GM12864 (cell line): ENCODE results near the gene PPP1R36.

ENCODE experiments used
- DNase-seq: peaks from one replicate; pipeline ENCODE4 v3.0.0-alpha.2; 2011; ENCODE audit warnings: low read depth
- H3K4me3 ChIP-seq: 2 replicates; pipeline ENCODE4 v1.5.1; 2011; ENCODE audit warnings: mild to moderate bottlenecking, low read depth, low read length, control low read depth
- TF ChIP-seq, protein P1 (sequence below): IDR thresholded peaks from 2 replicates; pipeline ENCODE4 v1.5.1; 2011; ENCODE audit warnings: low read depth, mild to moderate bottlenecking, moderate library complexity, low read length, control low read depth, inconsistent platforms; ENCODE audit errors: missing control alignments

Gene PPP1R36

DNA sequence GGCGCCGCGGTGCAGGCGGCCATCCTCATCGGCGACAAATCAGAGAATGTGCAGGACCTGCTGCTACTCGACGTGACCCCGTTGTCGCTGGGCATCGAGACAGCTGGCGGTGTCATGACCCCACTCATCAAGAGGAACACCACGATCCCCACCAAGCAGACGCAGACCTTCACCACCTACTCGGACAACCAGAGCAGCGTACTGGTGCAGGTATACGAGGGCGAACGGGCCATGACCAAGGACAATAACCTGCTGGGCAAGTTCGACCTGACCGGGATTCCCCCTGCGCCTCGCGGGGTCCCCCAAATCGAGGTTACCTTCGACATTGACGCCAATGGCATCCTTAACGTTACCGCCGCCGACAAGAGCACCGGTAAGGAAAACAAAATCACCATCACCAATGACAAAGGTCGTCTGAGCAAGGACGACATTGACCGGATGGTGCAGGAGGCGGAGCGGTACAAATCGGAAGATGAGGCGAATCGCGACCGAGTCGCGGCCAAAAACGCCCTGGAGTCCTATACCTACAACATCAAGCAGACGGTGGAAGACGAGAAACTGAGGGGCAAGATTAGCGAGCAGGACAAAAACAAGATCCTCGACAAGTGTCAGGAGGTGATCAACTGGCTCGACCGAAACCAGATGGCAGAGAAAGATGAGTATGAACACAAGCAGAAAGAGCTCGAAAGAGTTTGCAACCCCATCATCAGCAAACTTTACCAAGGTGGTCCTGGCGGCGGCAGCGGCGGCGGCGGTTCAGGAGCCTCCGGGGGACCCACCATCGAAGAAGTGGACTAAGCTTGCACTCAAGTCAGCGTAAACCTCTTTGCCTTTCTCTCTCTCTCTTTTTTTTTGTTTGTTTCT is 7.6 kb upstream of the PPP1R36 start:
- TF ChIP-seq, protein P1, sequence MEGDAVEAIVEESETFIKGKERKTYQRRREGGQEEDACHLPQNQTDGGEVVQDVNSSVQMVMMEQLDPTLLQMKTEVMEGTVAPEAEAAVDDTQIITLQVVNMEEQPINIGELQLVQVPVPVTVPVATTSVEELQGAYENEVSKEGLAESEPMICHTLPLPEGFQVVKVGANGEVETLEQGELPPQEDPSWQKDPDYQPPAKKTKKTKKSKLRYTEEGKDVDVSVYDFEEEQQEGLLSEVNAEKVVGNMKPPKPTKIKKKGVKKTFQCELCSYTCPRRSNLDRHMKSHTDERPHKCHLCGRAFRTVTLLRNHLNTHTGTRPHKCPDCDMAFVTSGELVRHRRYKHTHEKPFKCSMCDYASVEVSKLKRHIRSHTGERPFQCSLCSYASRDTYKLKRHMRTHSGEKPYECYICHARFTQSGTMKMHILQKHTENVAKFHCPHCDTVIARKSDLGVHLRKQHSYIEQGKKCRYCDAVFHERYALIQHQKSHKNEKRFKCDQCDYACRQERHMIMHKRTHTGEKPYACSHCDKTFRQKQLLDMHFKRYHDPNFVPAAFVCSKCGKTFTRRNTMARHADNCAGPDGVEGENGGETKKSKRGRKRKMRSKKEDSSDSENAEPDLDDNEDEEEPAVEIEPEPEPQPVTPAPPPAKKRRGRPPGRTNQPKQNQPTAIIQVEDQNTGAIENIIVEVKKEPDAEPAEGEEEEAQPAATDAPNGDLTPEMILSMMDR: no peak
- DNase-seq: no peak
- no peak overlapping the region for H3K4me3 ChIP-seq

DNA sequence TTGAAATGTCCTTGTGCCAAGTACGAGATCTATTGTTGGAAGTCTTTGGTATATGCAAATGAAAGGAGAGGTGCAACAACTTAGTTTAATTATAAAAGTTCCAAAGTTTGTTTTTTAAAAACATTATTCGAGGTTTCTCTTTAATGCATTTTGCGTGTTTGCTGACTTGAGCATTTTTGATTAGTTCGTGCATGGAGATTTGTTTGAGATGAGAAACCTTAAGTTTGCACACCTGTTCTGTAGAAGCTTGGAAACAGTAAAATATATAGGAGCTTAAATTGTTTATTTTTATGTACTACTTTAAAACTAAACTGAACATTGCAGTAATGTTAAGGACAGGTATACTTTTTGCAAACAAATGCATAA is 6.9 kb upstream of the PPP1R36 start:
- no peak overlapping the region for H3K4me3 ChIP-seq
- DNase-seq: no peak
- TF ChIP-seq, protein P1: no peak

DNA sequence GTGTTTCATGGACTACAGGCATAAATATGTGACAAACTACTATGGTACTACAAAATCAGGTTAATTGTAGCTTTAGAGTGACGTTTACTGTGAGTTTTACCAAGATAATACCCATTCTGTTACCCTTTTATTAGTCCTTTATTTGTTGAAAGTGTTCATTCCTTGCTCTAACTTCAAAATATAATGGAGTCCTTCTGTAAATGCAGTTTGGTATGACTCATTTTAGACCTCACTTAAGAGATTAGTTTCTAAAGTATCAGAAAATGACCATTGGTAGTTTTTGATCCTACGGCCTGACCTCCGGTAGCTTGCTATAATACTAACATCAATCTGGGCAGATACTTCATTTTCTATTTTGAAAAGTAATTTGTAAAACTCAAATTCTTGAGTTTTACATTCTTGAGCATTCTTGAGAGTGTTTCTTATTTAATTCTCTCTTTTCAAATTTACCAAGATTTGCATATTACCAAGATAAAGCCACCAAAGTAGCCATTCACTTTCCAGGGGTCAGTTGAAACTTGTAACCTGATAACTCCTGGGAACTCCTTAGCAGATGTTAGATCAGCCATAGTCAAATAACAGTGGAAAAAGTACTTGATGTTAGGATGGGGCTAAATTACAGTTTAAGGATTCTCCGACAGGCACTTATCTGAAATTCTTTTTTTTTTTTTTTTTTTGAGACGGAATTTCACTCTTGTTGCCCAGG is 5.0 kb upstream of the PPP1R36 start:
- DNase-seq: no peak
- TF ChIP-seq, protein P1: no peak
- H3K4me3 ChIP-seq: no peak overlapping the region

DNA sequence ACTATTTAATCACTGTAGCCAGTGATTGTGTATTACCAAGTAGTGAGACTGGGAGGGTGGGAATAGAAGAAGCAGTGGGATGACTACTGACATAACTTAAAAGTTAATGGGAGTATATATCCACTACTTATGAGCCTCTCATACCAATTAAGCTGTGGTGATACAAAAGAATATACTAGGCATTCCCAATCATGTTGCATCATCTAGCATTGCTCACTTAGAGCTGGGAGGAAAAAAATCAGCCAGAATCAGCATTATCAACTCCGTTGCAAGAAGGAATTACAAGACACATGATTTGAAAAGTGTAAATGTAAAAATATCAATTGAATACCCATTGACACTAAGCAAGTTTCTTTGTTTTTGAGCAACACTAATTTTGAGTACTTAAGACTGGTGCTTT is 745 bp upstream of the PPP1R36 start:
- DNase-seq: no peak
- TF ChIP-seq, protein P1: no peak
- no peak overlapping the region for H3K4me3 ChIP-seq

DNA sequence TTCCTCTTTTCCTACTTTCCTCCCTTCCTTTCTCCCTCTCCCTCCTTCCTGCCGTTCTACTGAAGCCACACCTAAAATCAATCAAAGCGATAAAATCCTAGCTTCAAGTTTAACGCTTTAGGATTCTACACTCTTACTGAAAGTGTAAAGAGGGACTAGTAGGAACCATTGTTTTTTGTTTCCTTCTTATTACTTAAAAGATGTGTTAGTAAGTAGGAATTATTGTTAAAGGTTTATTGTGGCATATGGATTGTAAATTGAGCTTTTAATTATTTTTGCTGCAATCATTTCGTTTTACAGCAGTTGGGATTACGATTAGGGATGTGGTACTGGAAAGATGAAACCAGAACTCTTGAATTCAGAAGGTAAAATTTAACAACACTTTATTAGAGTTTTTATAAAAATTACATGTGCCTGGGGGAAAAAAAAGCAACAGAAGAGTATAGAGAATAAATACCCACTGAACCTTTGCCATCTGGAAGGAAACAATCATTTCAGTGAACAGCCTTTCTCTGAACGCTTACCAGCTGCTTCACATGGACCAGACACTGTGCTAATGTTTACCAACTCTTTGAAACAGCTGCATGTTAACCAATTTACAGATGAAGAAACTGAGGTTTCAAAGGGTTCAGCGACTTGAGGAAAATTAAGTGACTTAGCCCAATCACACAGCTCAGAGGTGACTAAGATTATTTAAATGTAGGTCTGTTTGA is 1.0 kb downstream of the PPP1R36 start:
- H3K4me3 ChIP-seq: no peak overlapping the region
- TF ChIP-seq, protein P1: no peak
- DNase-seq: no peak

DNA sequence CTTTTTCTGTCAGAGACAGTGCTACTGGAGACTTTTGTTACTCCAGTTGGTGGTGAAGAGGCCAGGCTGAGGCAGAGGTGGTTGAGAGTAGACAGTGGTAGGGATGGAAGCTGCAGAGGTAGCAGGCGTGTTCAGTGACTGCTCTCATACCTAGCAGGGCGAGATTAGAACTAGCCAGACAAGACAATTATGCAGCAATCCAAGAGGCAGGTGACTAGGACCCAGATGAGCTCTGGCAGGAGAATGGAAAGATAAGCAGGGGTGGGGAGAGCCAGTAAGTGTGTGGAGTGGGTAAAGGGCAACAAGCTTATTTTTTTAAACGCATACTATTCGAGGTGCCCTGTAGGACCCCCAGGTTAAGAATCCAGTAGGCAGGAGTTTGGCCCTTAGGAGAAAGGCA is 4.8 kb downstream of the PPP1R36 start:
- no peak for DNase-seq
- TF ChIP-seq, protein P1: no peak
- H3K4me3 ChIP-seq: no peak overlapping the region
